ENCODE measurements around the gene CORO1C.

The CORO1C gene

GRCh38 chr12:108724054-108724889 is 7.0 kb downstream of the CORO1C start:
- no peak for DNase-seq (ENCODE audit: low read depth)

GRCh38 chr12:108722992-108723766 is 8.1 kb downstream of the CORO1C start:
- DNase-seq (ENCODE audit: low read depth): no peak

GRCh38 chr12:108722463-108722862 is 8.9 kb downstream of the CORO1C start:
- DNase-seq (ENCODE audit: low read depth): no peak

GRCh38 chr12:108721824-108722223 is 9.5 kb downstream of the CORO1C start:
- no peak for DNase-seq (ENCODE audit: low read depth)

- no peak for DNase-seq (ENCODE audit: low read depth)
Measured at GRCh38 chr12:108720757-108721514, 10.4 kb downstream of the CORO1C start.

GRCh38 chr12:108717243-108717642 is 14.1 kb downstream of the CORO1C start:
- DNase-seq (ENCODE audit: low read depth): no peak

- no peak for DNase-seq (ENCODE audit: low read depth)
Measured at GRCh38 chr12:108714866-108715265, 16.5 kb downstream of the CORO1C start.

- DNase-seq (ENCODE audit: low read depth): no peak
Measured at GRCh38 chr12:108713471-108713870, 17.8 kb downstream of the CORO1C start.

- DNase-seq (ENCODE audit: low read depth): no peak
Measured at GRCh38 chr12:108712925-108713203, 18.5 kb downstream of the CORO1C start.

- no peak for DNase-seq (ENCODE audit: low read depth)
Measured at GRCh38 chr12:108712165-108712924, 19.0 kb downstream of the CORO1C start.

GRCh38 chr12:108711489-108712164 is 19.7 kb downstream of the CORO1C start:
- DNase-seq (ENCODE audit: low read depth): no peak

- DNase-seq (ENCODE audit: low read depth): no peak
Measured at GRCh38 chr12:108709697-108710096, 21.6 kb downstream of the CORO1C start.

GRCh38 chr12:108704527-108704926 is 26.8 kb downstream of the CORO1C start:
- no peak for DNase-seq (ENCODE audit: low read depth)

GRCh38 chr12:108702595-108703320 is 28.6 kb downstream of the CORO1C start:
- no peak for DNase-seq (ENCODE audit: low read depth)

- DNase-seq (ENCODE audit: low read depth): no peak
Measured at GRCh38 chr12:108701779-108702441, 29.4 kb downstream of the CORO1C start.

GRCh38 chr12:108700833-108701541 is 30.3 kb downstream of the CORO1C start:
- no peak for DNase-seq (ENCODE audit: low read depth)

- DNase-seq (ENCODE audit: low read depth): no peak
Measured at GRCh38 chr12:108699955-108700563, 31.3 kb downstream of the CORO1C start.

GRCh38 chr12:108697905-108698304 is 33.4 kb downstream of the CORO1C start:
- no peak for DNase-seq (ENCODE audit: low read depth)

- no peak for DNase-seq (ENCODE audit: low read depth)
Measured at GRCh38 chr12:108696996-108697290, 34.4 kb downstream of the CORO1C start.

All from stimulated activated CD8-positive, alpha-beta memory T cell treated with anti-CD3 and anti-CD28 coated beads, Interleukin-12 subunit alpha, Interleukin-12 subunit beta, amount 100 ng/mL, for 1 hour (primary cell).